Measurements from ENCODE around the gene MAGI2. TPM values are rescaled to one million over a fixed set of nuclear protein-coding genes. Genes with fewer than 3 reads are reported as not detected.

MAGI2 gene
- total RNA-seq, 1 donor, result 18.8 TPM

GRCh38 chr7:78720066-78720465 lies 733.4 kb downstream of the MAGI2 start:
- Histone ChIP-seq H3K36me3 (ENCODE audit: insufficient read depth, low read length) (no peaks in the 10 kb centered on the region), H3K79me2 (ENCODE audit: insufficient read depth, low read length) (no peaks in the 10 kb centered on the region), H3K27me3 (ENCODE audit: insufficient read depth, low read length) (no peaks in the 10 kb centered on the region), H2AFZ (ENCODE audit: low read length) (no peak overlapping the region), H3K4me3 (ENCODE audit: insufficient read depth, low read length) (no peak overlapping the region), H3K27ac (ENCODE audit: low read depth, low read length) (no peak overlapping the region), H3K4me2 (ENCODE audit: insufficient read depth, low read length) (no peak overlapping the region), H3K9me3 (ENCODE audit: low read depth, low read length) (no peaks in the 10 kb centered on the region), H3K4me1 (ENCODE audit: insufficient read depth, low read length) (no peaks in the 10 kb centered on the region), H4K20me1 (ENCODE audit: insufficient read depth, low read length) (no peaks in the 10 kb centered on the region)
- TF ChIP-seq, protein P1, sequence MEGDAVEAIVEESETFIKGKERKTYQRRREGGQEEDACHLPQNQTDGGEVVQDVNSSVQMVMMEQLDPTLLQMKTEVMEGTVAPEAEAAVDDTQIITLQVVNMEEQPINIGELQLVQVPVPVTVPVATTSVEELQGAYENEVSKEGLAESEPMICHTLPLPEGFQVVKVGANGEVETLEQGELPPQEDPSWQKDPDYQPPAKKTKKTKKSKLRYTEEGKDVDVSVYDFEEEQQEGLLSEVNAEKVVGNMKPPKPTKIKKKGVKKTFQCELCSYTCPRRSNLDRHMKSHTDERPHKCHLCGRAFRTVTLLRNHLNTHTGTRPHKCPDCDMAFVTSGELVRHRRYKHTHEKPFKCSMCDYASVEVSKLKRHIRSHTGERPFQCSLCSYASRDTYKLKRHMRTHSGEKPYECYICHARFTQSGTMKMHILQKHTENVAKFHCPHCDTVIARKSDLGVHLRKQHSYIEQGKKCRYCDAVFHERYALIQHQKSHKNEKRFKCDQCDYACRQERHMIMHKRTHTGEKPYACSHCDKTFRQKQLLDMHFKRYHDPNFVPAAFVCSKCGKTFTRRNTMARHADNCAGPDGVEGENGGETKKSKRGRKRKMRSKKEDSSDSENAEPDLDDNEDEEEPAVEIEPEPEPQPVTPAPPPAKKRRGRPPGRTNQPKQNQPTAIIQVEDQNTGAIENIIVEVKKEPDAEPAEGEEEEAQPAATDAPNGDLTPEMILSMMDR (IDR thresholded peaks at IDR 0.05; ENCODE audit: extremely low read depth, low read depth, low read length), result no peak
- DNase-seq (ENCODE audit: insufficient read length, low spot score, missing footprints), result no peak

DNA sequence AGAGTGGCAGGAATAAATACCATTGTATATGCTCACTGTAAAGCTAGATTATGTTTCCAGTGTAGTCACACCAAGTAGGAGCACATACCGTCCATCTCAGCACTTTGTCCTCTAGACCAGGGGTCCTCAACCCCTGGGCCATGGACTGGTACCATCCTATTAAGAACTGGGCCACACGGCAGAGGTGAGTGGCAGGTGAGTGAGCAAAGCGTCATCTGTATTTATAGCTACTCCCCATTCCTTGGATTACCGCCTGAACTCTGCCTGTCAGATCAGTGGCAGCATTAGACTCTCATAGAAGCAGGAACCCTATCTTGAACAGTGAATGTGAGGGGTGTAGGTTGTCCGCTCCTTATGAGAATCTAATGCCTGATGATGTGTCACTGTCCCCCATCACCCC lies 735.3 kb downstream of the MAGI2 start:
- Histone ChIP-seq H2AFZ (ENCODE audit: low read length) (no peak overlapping the region), H4K20me1 (ENCODE audit: insufficient read depth, low read length) (no peaks in the 10 kb centered on the region), H3K4me3 (ENCODE audit: insufficient read depth, low read length) (no peak overlapping the region), H3K9me3 (ENCODE audit: low read depth, low read length) (no peaks in the 10 kb centered on the region), H3K79me2 (ENCODE audit: insufficient read depth, low read length) (no peaks in the 10 kb centered on the region), H3K4me2 (ENCODE audit: insufficient read depth, low read length) (no peak overlapping the region), H3K27ac (ENCODE audit: low read depth, low read length) (no peak overlapping the region), H3K4me1 (ENCODE audit: insufficient read depth, low read length) (no peaks in the 10 kb centered on the region), H3K27me3 (ENCODE audit: insufficient read depth, low read length) (no peaks in the 10 kb centered on the region), H3K36me3 (ENCODE audit: insufficient read depth, low read length) (no peaks in the 10 kb centered on the region)
- DNase-seq (ENCODE audit: insufficient read length, low spot score, missing footprints), result no peak
- TF ChIP-seq, protein P1 (IDR thresholded peaks at IDR 0.05; ENCODE audit: extremely low read depth, low read depth, low read length), result no peak

DNA sequence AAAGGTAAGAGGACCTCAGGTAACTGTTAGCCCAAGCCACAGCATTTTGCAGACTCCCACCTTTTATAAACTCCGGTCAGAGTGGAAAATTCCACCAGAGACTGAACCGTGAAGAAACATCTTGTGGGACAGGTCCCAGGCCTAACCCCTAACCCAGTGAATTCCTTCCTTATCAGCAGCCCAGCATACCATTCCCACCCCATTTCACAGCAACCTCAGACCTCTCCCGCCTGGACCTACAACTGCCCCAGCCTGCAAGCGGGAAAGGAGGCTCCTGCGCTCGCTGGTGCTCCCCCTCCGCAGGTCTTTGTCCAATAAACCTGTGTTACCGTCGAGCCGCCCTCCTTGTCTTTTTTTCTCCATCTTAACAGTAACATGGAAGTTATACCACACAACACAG lies 736.6 kb downstream of the MAGI2 start:
- H3K27me3 ChIP-seq (ENCODE audit: insufficient read depth, low read length), result no peaks in the 10 kb centered on the region
- H3K9me3 ChIP-seq (ENCODE audit: low read depth, low read length), result no peaks in the 10 kb centered on the region
- H2AFZ ChIP-seq (ENCODE audit: low read length), result no peak overlapping the region
- no peaks in the 10 kb centered on the region for H4K20me1 ChIP-seq (ENCODE audit: insufficient read depth, low read length)
- no peak overlapping the region for H3K27ac ChIP-seq (ENCODE audit: low read depth, low read length)
- TF ChIP-seq, protein P1 (IDR thresholded peaks at IDR 0.05; ENCODE audit: extremely low read depth, low read depth, low read length), result no peak
- no peak overlapping the region for H3K4me2 ChIP-seq (ENCODE audit: insufficient read depth, low read length)
- no peaks in the 10 kb centered on the region for H3K79me2 ChIP-seq (ENCODE audit: insufficient read depth, low read length)
- H3K4me3 ChIP-seq (ENCODE audit: insufficient read depth, low read length), result no peak overlapping the region
- H3K36me3 ChIP-seq (ENCODE audit: insufficient read depth, low read length), result no peaks in the 10 kb centered on the region
- no peaks in the 10 kb centered on the region for H3K4me1 ChIP-seq (ENCODE audit: insufficient read depth, low read length)
- no peak for DNase-seq (ENCODE audit: insufficient read length, low spot score, missing footprints)

DNA sequence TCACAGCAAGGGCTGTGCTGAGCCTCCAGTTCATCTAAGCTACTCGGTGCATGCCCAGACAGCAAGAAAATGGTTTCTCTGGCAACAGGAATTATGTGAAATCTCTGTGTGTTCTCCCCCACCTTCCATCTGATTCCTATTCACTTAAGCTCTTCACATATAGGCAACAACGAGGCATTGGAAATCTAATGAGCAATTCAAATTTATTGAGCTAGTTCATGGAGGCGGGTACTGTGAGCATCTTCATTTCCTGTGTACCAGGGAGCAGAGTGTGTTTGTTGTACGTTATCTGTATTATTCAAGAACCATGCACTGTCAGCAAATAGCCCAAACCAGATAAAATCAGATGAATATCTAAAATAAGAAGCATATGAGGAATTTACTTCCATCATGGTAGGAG lies 739.1 kb downstream of the MAGI2 start:
- Histone ChIP-seq H3K9me3 (ENCODE audit: low read depth, low read length) (no peaks in the 10 kb centered on the region), H3K27ac (ENCODE audit: low read depth, low read length) (no peak overlapping the region), H3K79me2 (ENCODE audit: insufficient read depth, low read length) (no peaks in the 10 kb centered on the region), H3K4me3 (ENCODE audit: insufficient read depth, low read length) (no peak overlapping the region), H2AFZ (ENCODE audit: low read length) (no peak overlapping the region), H3K27me3 (ENCODE audit: insufficient read depth, low read length) (no peaks in the 10 kb centered on the region), H4K20me1 (ENCODE audit: insufficient read depth, low read length) (no peaks in the 10 kb centered on the region), H3K36me3 (ENCODE audit: insufficient read depth, low read length) (no peaks in the 10 kb centered on the region), H3K4me1 (ENCODE audit: insufficient read depth, low read length) (no peaks in the 10 kb centered on the region), H3K4me2 (ENCODE audit: insufficient read depth, low read length) (no peak overlapping the region)
- TF ChIP-seq, protein P1 (IDR thresholded peaks at IDR 0.05; ENCODE audit: extremely low read depth, low read depth, low read length), result no peak
- no peak for DNase-seq (ENCODE audit: insufficient read length, low spot score, missing footprints)

All from osteoblast (primary cell).